ENCODE results near the gene EMILIN3. TPM values are rescaled to one million over a fixed set of nuclear protein-coding genes. Genes with fewer than 3 reads are reported as not detected.
A peak's percentile ranks its signal among the peaks of the same experiment; 100 is the strongest.

The EMILIN3 gene
- total and polyA plus RNA-seq, 12 donors, result 0.20 to 6.4 (median 2.8) TPM

DNA sequence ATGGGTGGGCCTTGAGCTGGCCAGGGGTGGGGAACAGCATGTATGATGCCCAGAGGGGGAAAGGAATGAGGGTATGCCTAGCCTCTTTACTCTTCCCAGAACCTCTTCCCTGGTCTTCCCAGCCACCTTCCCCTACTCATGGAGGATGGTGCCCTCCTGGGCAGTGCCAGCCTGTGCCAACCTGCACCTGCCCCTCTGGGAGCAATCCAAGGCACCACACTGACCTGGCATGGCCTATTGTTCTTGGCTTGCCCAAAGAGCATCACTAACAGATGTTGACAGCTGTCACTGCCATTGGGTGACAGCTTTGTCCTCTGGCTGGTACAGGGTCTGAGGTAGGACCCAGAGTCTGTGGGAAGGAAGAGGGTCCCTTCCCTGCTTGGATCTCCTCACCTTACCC is 13.1 kb downstream of the EMILIN3 start:
- no peak for TF ChIP-seq CTCF (IDR thresholded peaks at IDR 0.05)
- H3K36me3 ChIP-seq, result peaks cover 0 to 83% (median 39%) of the 10 kb centered on the region in 9 donors
- intact Hi-C loops (cut with DNase I), result no loop called here

GRCh38 chr20:41352666-41353065 is 14.0 kb downstream of the EMILIN3 start:
- TF ChIP-seq CTCF (IDR thresholded peaks at IDR 0.05), result no peak
- Histone ChIP-seq H3K4me1 (peaks cover 0 to 5% (median 0%) of the 10 kb centered on the region in 9 donors), H3K4me3 (no peak overlapping the region), H3K9me3 (no peaks in the 10 kb centered on the region), H3K36me3 (peaks cover 0 to 82% (median 39%) of the 10 kb centered on the region in 9 donors), H3K27ac (no peak overlapping the region), H3K27me3 (no peaks in the 10 kb centered on the region)
- no peak for ATAC-seq
- DNase-seq, result no peak
- WGBS, 2 donors, result 85 to 87% methylated on average over 5 of the region's 5 CpGs
- intact Hi-C loops (cut with DNase I), result no loop called here

More for the DNA sequence above, 13.1 kb downstream of the EMILIN3 start:
- ATAC-seq, result peak in 3 of 8 donors; percentile 13 to 23 (median 18)
- Histone ChIP-seq H3K27me3 (no peaks in the 10 kb centered on the region), H3K9me3 (no peaks in the 10 kb centered on the region), H3K4me1 (peaks cover 0 to 5% (median 0%) of the 10 kb centered on the region in 9 donors), H3K27ac (no peak overlapping the region), H3K4me3 (no peak overlapping the region)
- no peak for DNase-seq

DNA sequence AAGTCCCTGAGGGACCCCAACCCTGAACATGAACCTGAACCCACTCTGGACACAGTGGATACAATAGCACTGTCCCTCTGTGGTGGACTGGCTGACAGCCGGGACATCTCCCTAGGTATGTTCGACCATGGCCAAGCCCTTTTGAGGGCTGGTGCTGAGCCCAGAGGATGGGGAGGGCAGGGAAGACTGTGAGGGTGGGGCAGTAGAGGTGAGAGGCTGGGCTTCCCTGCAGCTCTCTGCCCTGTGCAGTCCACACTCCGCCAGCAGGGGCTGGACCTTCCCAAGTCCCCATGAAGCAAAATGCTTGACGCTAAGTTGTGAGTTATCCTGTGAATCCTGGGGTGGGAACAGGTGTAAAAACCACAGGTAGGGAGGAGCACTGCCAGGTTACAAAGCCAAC is 14.5 kb downstream of the EMILIN3 start:
- ATAC-seq (no peak), DNase-seq (no peak)
- no peaks in the 10 kb centered on the region for H3K9me3 ChIP-seq
- intact Hi-C loops (cut with DNase I), result no loop called here
- H3K4me3 ChIP-seq, result no peak overlapping the region
- WGBS, 2 donors, result 77 to 85% methylated on average over 4 of the region's 4 CpGs
- peaks cover 0 to 5% (median 0%) of the 10 kb centered on the region in 9 donors for H3K4me1 ChIP-seq
- peaks cover 0 to 79% (median 33%) of the 10 kb centered on the region in 9 donors for H3K36me3 ChIP-seq
- TF ChIP-seq CTCF (IDR thresholded peaks at IDR 0.05), result peak in 1 of 9 donors; percentile 11
- H3K27me3 ChIP-seq, result no peaks in the 10 kb centered on the region
- no peak overlapping the region for H3K27ac ChIP-seq

- intact Hi-C loops (cut with DNase I), result no loop called here
- no peaks in the 10 kb centered on the region for H3K27me3 ChIP-seq
- peaks cover 0 to 4% (median 0%) of the 10 kb centered on the region in 9 donors for H3K4me1 ChIP-seq
- peaks cover 0 to 76% (median 27%) of the 10 kb centered on the region in 9 donors for H3K36me3 ChIP-seq
- 85 to 87% methylated on average over 7 of the region's 7 CpGs for WGBS, 2 donors
- ATAC-seq (no peak), DNase-seq (no peak)
- TF ChIP-seq CTCF (IDR thresholded peaks at IDR 0.05), result no peak
- no peak overlapping the region for H3K4me3 ChIP-seq
- H3K27ac ChIP-seq, result no peak overlapping the region
- H3K9me3 ChIP-seq, result no peaks in the 10 kb centered on the region
These were observed 16.1 kb downstream of the EMILIN3 start for GRCh38 chr20:41350408-41350962.

Measured in heart right ventricle (tissue), 16 donors.